H4 (cell line): ENCODE results near the gene PRIMPOL. TPM values are rescaled to one million over a fixed set of nuclear protein-coding genes. Genes with fewer than 3 reads are reported as not detected.
"Not testable (repeated sequence)": the region's sequence is repeated elsewhere in the genome, so short reads cannot be mapped to it uniquely, and the experiment has no call there.

Experiments used
- DNase-seq: peaks from one replicate; pipeline ENCODE4 v3.0.0-alpha.2; 2015; ENCODE audit warnings: low spot score
- total RNA-seq: library from RNA; depleted of rRNA; stranded (reverse); fragments of >200 nt; shearing (Covaris generic); gene quantifications from 2 replicates; pipeline ENCODE4 v1.2.3, GENCODE V29; 2014

The PRIMPOL gene
- total RNA-seq, 1 experiment from 2014 or later: 26.9 TPM

DNA sequence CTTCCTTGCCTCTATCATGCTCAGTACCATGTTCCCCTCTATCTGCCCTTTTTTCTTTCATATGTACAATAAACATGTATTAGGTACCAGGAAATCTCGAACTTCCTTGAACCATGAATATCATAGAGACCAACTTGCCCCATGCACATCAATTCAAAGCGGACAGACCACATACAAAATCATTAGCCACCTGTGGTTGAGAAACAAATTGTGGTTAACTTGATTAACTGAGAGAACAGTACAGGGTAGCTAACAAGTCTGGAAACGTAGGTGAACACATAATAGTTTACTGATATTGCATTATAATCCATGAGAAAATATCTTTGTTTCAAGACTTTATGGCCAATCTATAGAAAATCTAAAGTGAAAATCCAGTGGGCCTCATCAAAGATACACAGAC lies 8.5 kb upstream of the PRIMPOL start:
- DNase-seq: no peak

GRCh38 chr4:184641451-184641850 lies 8.1 kb upstream of the PRIMPOL start:
- no peak for DNase-seq

DNA sequence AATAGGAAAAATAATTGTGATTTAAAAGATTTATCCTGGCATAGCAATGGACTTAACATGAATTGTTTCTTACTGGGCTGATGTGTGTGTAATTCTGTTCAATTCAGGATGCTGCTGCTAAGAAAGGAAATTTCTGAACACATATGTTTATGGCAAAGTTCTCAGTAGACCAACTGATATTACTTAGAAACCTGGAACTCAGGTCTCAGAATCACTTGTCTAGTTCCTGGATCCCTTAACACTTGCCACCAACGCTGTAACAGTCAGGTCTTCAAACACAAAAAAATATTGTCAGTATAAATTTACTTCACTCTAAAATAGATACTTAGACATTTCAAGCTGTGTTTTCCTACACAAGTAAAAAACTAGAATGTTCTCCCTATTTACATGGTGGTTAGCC lies 5.8 kb upstream of the PRIMPOL start:
- no peak for DNase-seq

DNA sequence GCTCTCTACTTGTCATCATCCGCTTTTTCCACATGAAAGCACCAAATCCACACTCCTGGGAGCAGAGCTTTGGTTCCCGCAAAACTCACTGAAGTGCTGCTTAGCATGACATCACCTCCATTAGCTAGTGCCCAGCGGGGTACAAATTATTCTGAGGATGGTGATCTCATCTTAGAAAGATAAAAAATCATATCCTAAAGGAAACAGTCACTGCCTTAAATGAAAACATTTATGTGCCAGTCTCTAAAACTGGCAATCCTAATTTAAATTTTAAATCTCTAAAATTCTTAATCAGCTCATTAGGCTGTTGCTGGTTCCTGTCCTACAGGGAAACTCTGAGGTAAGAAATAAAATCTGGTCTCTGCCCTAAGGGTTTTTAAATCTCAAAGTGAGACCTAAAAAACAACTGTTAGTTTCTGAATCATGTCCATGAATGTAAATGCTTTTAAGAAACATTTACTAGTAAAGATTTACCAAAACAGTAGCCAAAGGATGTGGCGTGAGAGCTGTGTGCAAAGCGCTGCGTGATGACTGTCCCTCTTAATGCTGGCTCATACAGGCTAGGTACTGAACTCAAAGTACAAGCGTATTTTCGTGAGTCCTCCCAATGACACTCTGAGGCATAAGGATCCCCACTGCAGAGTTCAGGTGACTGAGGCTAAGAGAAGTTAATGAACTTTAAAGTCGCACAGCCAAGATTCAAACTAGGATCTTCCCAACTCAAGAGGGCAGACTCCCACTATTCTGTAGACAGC lies 4.8 kb upstream of the PRIMPOL start:
- DNase-seq: peak; percentile 44

DNA sequence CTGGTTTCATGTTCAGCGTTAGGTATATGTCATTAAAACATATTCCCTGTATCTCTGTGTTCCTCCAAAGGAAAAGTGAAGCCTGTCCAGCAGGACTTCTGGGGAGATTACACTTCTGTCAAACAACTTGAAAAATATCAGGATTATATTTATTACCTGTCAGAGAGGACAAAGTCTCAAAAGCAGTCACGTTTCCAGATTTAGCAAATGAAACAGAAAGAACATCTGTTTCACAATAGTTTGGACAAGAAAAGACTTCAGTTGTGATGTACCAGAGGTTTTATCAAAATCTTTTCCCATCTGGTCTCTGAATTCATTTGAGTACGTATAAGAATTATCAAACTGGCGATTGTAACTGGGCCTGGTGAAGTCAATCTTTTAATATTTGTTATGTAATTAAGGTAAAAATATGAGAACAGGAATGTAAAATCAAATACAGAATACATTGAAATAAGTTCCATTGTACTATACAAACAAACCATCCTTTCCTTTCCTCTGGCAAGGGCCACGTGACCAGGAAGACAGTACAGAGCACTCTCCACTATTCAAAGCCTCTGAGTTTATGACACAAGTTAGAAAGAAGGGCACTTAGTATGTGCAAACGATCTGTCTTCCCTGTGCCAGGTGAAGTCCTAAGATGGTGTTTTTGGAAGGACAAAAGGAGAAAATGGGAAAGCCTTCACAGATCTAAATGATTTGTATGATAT lies 3.5 kb upstream of the PRIMPOL start:
- DNase-seq: no peak

- DNase-seq: no peak
Observed at GRCh38 chr4:184647266-184648053, 2.1 kb upstream of the PRIMPOL start.

DNA sequence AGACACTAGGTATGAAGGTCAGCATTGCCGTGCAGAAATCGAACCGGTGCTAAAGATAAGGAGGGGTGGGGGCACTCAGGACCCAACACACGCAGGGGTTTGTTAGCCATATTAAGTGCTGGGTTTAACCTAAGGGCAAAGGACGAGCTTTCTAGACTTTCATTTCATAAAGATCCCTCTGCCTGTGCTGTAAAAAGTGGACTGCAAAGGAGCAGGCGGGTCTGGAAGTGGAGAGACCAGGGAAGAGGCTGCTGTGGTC lies 1.6 kb upstream of the PRIMPOL start:
- DNase-seq: no peak

DNA sequence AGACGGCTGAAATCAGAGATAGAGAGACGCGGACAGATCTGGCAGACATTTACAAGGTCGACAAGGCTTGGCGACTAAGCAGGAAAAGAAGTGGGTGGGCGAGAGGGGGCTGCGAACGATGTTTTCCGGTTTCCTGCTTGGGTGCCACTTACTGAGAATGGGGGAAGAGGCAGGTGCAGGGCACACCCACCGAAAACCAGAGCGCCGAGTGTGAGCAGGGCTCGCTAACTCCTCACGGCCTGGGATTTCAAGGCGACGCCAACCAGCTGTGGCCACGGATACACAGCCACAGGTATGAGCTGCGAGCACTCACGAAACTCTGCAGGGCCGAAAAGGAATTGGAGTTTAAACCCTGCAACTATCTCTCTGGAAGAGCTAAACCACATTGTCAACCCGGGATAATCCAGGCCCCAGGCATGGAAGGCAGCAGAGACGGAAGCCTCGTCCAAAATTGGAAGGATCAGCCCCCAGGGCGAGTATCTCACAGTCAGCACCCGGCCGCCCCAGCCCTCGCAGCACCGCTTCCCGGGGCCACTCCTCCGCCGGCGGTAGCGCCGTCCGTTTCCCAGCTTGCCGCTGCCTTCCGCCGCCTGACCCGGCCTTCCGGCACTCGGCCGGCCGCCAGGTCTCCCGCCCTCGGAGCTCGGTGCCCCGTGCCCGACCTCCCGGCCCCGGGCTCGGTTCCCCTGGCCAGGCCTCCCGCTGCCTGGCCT lies 1.1 kb upstream of the PRIMPOL start:
- DNase-seq: peak; percentile 40

GRCh38 chr4:184649971-184650855 lies 675 bp downstream of the PRIMPOL start:
- DNase-seq: no peak

GRCh38 chr4:184651899-184652298 lies 2.4 kb downstream of the PRIMPOL start:
- no peak for DNase-seq

GRCh38 chr4:184652681-184653080 lies 3.1 kb downstream of the PRIMPOL start:
- DNase-seq: not testable (repeated sequence)

GRCh38 chr4:184653650-184654049 lies 4.1 kb downstream of the PRIMPOL start:
- no peak for DNase-seq

GRCh38 chr4:184655889-184656869 lies 6.6 kb downstream of the PRIMPOL start:
- DNase-seq: no peak

DNA sequence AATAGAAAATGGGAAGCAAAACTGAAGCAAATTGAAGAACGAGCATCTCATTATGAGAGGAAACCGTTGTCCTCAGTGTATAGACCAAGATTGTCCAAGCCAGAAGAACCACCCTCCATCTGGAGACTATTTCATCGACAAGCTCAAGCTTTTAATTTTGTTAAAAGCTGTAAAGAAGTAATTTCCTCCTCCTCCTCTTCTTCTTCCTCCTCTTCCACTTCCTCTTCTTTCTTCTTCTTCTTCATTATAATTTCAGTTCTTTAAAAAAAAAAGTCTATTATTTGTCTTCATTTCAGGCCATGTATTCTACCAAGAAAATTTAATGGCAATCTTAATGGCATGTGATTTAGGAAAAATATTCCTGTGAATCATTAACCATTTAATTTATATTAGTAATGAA lies 7.6 kb downstream of the PRIMPOL start:
- no peak for DNase-seq

DNA sequence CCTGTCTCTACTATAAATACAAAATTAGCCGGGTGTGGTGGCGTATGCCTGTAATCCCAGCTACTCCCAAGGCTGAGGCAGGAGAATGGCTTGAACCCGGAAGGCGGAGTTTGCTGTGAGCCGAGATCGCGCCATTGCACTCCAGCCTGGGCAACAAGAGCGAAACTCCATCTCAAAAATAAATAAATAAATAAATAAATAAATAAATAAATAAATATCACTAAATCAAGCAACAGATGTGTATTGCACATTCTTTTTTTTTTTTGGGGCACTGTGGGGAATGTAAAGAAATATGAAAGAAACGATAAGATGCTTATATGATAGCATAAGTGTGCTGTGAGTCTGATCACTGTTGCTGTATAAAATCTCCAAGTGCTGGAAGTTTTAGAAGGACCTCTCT lies 8.3 kb downstream of the PRIMPOL start:
- DNase-seq: not testable (repeated sequence)

DNA sequence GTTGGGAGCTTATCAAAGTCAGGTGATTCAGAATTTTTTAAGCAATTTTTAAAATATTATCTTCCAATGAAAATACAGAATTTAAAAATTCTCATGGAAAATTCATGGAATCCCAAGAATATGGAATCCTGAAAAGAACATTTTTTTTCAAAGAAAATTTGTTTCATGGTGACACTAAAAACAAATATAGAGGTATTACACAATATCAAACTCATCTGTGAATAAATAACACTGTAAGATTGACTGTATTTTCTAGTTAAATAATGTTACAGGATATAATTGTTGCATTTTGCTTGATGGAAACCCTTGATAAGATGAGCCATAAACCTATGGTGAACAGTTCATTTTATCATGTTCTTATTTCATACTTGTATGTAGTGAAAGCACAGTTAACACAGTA lies 11.4 kb downstream of the PRIMPOL start:
- no peak for DNase-seq

- no peak for DNase-seq
Observed at GRCh38 chr4:184662236-184662635, 12.7 kb downstream of the PRIMPOL start.

GRCh38 chr4:184664445-184665210 lies 15.1 kb downstream of the PRIMPOL start:
- DNase-seq: no peak

GRCh38 chr4:184666670-184667069 lies 17.1 kb downstream of the PRIMPOL start:
- no peak for DNase-seq
